22Rv1 (cell line): ENCODE data around the gene AHCY.

ENCODE experiments used
- CTCF ChIP-seq: fragments of 450-650 bp; IDR thresholded peaks from 2 replicates; pipeline ENCODE4 v1.5.1; 2017; ENCODE audit warnings: mild to moderate bottlenecking
- ZFX ChIP-seq: fragments of 450-650 bp; IDR thresholded peaks from 2 replicates; pipeline ENCODE4 v1.6.1; 2017; ENCODE audit warnings: antibody characterized with exemption, borderline replicate concordance

GRCh38 chr20:34312544-34313217, 9.5 kb upstream of the AHCY start:
- TF ChIP-seq CTCF (peak; percentile 99), ZFX (no peak)
